ENCODE results near the gene ABCA6. TPM values are rescaled to one million over a fixed set of nuclear protein-coding genes. Genes with fewer than 3 reads are reported as not detected.

The ABCA6 gene
- total RNA-seq, 1 donor = 30.4 TPM

DNA sequence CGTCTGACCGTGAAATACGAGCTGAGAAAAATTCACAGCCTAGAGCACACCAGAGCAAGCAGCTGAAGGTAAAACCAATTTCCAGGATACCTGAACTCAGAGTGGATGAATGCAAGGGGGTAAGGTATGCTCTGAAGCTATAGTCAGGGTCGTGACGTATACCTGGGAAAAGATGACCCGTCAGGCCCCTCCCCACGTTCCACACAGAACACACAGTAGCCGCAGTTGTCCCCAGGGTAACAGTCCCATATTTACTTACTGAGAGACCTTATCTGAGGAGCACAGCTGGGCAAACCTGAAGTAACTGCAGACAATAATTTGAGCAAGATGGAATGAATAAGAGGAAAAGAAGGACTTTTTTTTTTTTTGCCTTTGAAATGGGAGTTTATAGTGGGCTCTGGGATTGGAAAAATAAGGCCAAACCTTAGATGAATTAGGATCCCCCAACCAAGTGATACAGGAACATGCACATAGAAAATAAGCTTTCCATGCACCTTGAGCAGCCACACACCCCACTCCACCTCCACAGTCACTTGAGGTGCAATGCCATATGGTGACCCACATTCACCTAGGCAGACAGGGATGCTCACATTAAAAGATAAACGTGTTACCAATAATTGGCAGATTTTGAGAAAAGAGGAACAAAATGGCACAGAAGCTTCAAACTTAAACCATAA lies 38.0 kb downstream of the ABCA6 start:
- DNase-seq (ENCODE audit: insufficient read length, low spot score, missing footprints) = no peak

DNA sequence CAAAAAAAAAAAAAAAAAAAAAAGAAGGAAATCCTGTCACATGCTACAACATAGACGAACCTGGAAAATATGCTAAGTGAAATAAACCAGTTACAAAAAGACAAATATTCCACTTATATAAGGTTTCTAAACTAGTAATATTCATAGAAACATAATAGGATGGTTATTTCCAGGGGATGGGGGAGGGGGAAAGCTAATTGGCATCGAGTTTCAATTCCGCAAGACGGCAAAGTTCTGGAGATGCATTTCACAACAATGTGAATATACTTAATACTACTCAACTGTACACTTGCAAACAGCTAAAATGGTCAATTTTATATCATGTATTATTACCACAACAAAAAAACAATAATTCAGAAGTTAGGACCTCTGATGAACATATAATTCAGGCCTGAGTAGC lies 43.1 kb downstream of the ABCA6 start:
- Histone ChIP-seq H3K36me3 (ENCODE audit: insufficient read depth, low read length) (no peaks in the 10 kb centered on the region), H3K4me1 (ENCODE audit: insufficient read depth, low read length) (no peaks in the 10 kb centered on the region), H2AFZ (ENCODE audit: low read length) (no peak overlapping the region), H3K27ac (ENCODE audit: low read depth, low read length) (no peak overlapping the region), H3K4me2 (ENCODE audit: insufficient read depth, low read length) (no peak overlapping the region), H3K79me2 (ENCODE audit: insufficient read depth, low read length) (no peaks in the 10 kb centered on the region), H3K27me3 (ENCODE audit: insufficient read depth, low read length) (no peaks in the 10 kb centered on the region), H4K20me1 (ENCODE audit: insufficient read depth, low read length) (no peaks in the 10 kb centered on the region), H3K9me3 (ENCODE audit: low read depth, low read length) (no peaks in the 10 kb centered on the region), H3K4me3 (ENCODE audit: insufficient read depth, low read length) (no peak overlapping the region)
- DNase-seq (ENCODE audit: insufficient read length, low spot score, missing footprints) = no peak
- TF ChIP-seq CTCF (IDR thresholded peaks at IDR 0.05; ENCODE audit: extremely low read depth, low read depth, low read length) = no peak

More for the DNA sequence above, 38.0 kb downstream of the ABCA6 start:
- Histone ChIP-seq H3K27me3 (ENCODE audit: insufficient read depth, low read length) (no peaks in the 10 kb centered on the region), H3K27ac (ENCODE audit: low read depth, low read length) (no peak overlapping the region), H2AFZ (ENCODE audit: low read length) (no peak overlapping the region), H3K9me3 (ENCODE audit: low read depth, low read length) (no peaks in the 10 kb centered on the region), H3K36me3 (ENCODE audit: insufficient read depth, low read length) (no peaks in the 10 kb centered on the region), H3K4me3 (ENCODE audit: insufficient read depth, low read length) (no peak overlapping the region), H4K20me1 (ENCODE audit: insufficient read depth, low read length) (no peaks in the 10 kb centered on the region), H3K79me2 (ENCODE audit: insufficient read depth, low read length) (no peaks in the 10 kb centered on the region), H3K4me1 (ENCODE audit: insufficient read depth, low read length) (no peaks in the 10 kb centered on the region), H3K4me2 (ENCODE audit: insufficient read depth, low read length) (no peak overlapping the region)
- TF ChIP-seq CTCF (IDR thresholded peaks at IDR 0.05; ENCODE audit: extremely low read depth, low read depth, low read length) = no peak

GRCh38 chr17:69096541-69096940 lies 45.2 kb downstream of the ABCA6 start:
- Histone ChIP-seq H3K4me3 (ENCODE audit: insufficient read depth, low read length) (no peak overlapping the region), H3K27ac (ENCODE audit: low read depth, low read length) (no peak overlapping the region), H4K20me1 (ENCODE audit: insufficient read depth, low read length) (no peaks in the 10 kb centered on the region), H3K36me3 (ENCODE audit: insufficient read depth, low read length) (no peaks in the 10 kb centered on the region), H3K27me3 (ENCODE audit: insufficient read depth, low read length) (no peaks in the 10 kb centered on the region), H3K79me2 (ENCODE audit: insufficient read depth, low read length) (no peaks in the 10 kb centered on the region), H3K4me2 (ENCODE audit: insufficient read depth, low read length) (no peak overlapping the region), H3K9me3 (ENCODE audit: low read depth, low read length) (no peaks in the 10 kb centered on the region), H3K4me1 (ENCODE audit: insufficient read depth, low read length) (no peaks in the 10 kb centered on the region), H2AFZ (ENCODE audit: low read length) (no peak overlapping the region)
- no peak for DNase-seq (ENCODE audit: insufficient read length, low spot score, missing footprints)
- no peak for TF ChIP-seq CTCF (IDR thresholded peaks at IDR 0.05; ENCODE audit: extremely low read depth, low read depth, low read length)

DNA sequence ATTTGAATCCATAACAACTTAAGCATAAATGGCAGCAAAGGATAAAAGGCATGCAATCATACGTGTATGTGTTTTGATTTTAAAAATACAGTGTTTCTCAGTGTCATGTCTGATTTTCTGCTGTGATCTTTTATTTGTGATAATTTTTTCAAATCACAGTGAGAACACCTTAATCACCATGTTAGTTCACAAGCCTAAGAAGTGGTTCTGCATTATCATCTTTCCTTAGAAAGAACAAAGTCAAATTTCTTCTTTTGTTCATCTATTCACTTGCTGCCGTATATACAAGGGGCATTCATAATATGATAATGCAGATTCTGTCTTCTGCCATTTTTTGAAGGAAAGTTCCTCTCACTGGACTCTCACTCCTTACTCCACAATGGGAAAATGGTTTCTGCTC lies 47.7 kb downstream of the ABCA6 start:
- H3K9me3 ChIP-seq (ENCODE audit: low read depth, low read length) = no peaks in the 10 kb centered on the region
- no peak overlapping the region for H3K4me3 ChIP-seq (ENCODE audit: insufficient read depth, low read length)
- H3K27me3 ChIP-seq (ENCODE audit: insufficient read depth, low read length) = no peaks in the 10 kb centered on the region
- no peak overlapping the region for H3K4me2 ChIP-seq (ENCODE audit: insufficient read depth, low read length)
- no peaks in the 10 kb centered on the region for H4K20me1 ChIP-seq (ENCODE audit: insufficient read depth, low read length)
- no peaks in the 10 kb centered on the region for H3K36me3 ChIP-seq (ENCODE audit: insufficient read depth, low read length)
- H3K79me2 ChIP-seq (ENCODE audit: insufficient read depth, low read length) = no peaks in the 10 kb centered on the region
- no peak for TF ChIP-seq CTCF (IDR thresholded peaks at IDR 0.05; ENCODE audit: extremely low read depth, low read depth, low read length)
- DNase-seq (ENCODE audit: insufficient read length, low spot score, missing footprints) = no peak
- no peaks in the 10 kb centered on the region for H3K4me1 ChIP-seq (ENCODE audit: insufficient read depth, low read length)
- no peak overlapping the region for H3K27ac ChIP-seq (ENCODE audit: low read depth, low read length)
- no peak overlapping the region for H2AFZ ChIP-seq (ENCODE audit: low read length)

Data from osteoblast (primary cell).